ENCODE measurements around the gene PITPNM3.

Gene PITPNM3

DNA sequence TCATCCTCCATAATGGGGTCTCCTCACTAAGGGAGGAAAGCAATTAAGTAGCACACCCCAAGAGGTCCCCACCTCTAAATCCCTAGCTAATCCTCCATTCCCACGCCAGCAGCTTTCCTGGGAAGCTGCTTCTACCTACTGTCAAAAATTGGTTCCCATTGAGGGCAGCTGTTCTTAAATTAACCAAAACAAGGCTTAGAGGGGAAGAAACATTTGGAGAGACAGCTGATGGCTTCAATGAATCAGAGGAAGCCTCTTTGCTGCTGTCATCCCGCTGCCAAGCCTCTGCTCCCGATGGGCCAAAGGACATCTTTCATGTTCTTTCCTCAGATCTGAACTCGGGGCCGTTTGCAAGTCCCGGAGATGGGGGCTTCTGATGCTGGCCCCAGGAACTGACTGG lies 148.1 kb downstream of the PITPNM3 start:
- no peak for DNase-seq (ENCODE audit: low read depth, low spot score)

DNA sequence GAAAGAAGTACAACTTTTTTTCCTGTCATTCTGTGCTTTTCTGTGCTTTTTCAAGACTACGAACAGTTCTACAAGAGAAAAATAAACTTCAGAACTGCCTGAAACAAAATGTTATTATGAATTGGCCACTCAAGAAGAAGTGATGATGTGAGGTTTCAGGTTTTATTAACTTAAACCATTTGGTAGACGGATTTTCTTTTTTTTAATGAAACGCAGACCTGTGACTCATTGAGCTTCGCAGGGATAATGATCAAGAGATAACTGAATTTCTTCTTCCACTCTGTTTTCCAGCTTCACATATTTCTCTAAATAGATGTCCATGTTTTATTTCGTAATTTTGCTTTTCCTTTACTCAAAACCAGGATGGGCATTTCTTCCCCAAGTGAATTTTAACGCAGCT lies 154.1 kb downstream of the PITPNM3 start:
- no peak for DNase-seq (ENCODE audit: low read depth, low spot score)

Data from smooth muscle cell of the brain vasculature (primary cell).